Lung (tissue), 12 donors: ENCODE data around the gene NISCH. TPM values are rescaled to one million over a fixed set of nuclear protein-coding genes. Genes with fewer than 3 reads are reported as not detected.

Experiments used
- ATAC-seq: fragments of 200-7000 bp; cut with Tn5 transposase; one replicate; pipeline ENCODE4 v1.9.1; 2020; ENCODE audit warnings: moderate number of reproducible peaks; ENCODE audit not compliant: insufficient read depth, low FRiP score
- DNase-seq, 3 donors: peaks; one replicate each; pipeline ENCODE4 v3.0.0-alpha.2; 2013 to 2017
- H3K27ac ChIP-seq, 2 donors: one replicate each; pipeline ENCODE4 v1.5.1; 2013; ENCODE audit warnings: mild to moderate bottlenecking in 2 of 2, moderate library complexity in 2 of 2, control low read depth in 1 of 2, inconsistent platforms in 1 of 2, low read depth in 1 of 2, low read length in 1 of 2
- H3K27me3 ChIP-seq, 3 donors: one replicate each; pipeline ENCODE4 v1.5.1; 2013; ENCODE audit warnings: low read length in 2 of 3; ENCODE audit not compliant: control insufficient read depth in 3 of 3, insufficient read depth in 3 of 3
- H3K36me3 ChIP-seq, 4 donors: one replicate each; pipeline ENCODE4 v1.5.1; 2013; ENCODE audit warnings: low read length in 4 of 4, mild to moderate bottlenecking in 1 of 4, moderate library complexity in 1 of 4; ENCODE audit not compliant: control insufficient read depth in 4 of 4, insufficient read depth in 4 of 4
- H3K4me1 ChIP-seq, 5 donors: one replicate each; pipeline ENCODE4 v1.5.1; 2013; ENCODE audit warnings: low read length in 5 of 5, mild to moderate bottlenecking in 2 of 5, moderate library complexity in 1 of 5; ENCODE audit not compliant: control insufficient read depth in 5 of 5, insufficient read depth in 5 of 5
- H3K4me3 ChIP-seq: one replicate; pipeline ENCODE4 v1.5.1; 2013; ENCODE audit warnings: mild to moderate bottlenecking, control low read depth, moderate library complexity
- H3K9ac ChIP-seq, 2 donors: one replicate each; pipeline ENCODE4 v1.5.1; 2013; ENCODE audit warnings: low read length in 2 of 2, control low read depth in 1 of 2; ENCODE audit not compliant: insufficient read depth in 1 of 2
- H3K9me3 ChIP-seq, 4 donors: one replicate each; pipeline ENCODE4 v1.5.1; 2013; ENCODE audit warnings: low read length in 3 of 4, mild to moderate bottlenecking in 1 of 4, moderate library complexity in 1 of 4; ENCODE audit not compliant: control insufficient read depth in 4 of 4, insufficient read depth in 3 of 4
- CTCF ChIP-seq: IDR thresholded peaks from 2 replicates; pipeline ENCODE4 v1.5.1; 2012; ENCODE audit warnings: mild to moderate bottlenecking; ENCODE audit errors: control extremely low read depth, extremely low read depth
- WGBS, 2 donors: extraction: QIAGEN DNeasy Blood & Tissue Kit; methylation state at CpG; one replicate each; pipeline ENCODE4 v1.1.7; 2013; 5-methylcytosine and 5-hydroxymethylcytosine counted together
- polyA plus RNA-seq, 2 donors: library from polyadenylated mRNA; stranded (reverse); fragments of 200-250 nt; gene quantifications; one replicate each; pipeline ENCODE4 v1.2.1, GENCODE V29; 2013
- total RNA-seq, 2 donors: library from RNA; depleted of rRNA in 1 of 2; stranded (reverse); fragments of >200 nt in 1 of 2; gene quantifications; one replicate each; pipeline ENCODE4 v1.2.1, GENCODE V29; 2014 to 2021
- donor health status: control.
- donor health status: control.
- donor health status: Bipolar disorder and iron deficiency.
- donor health status: healthy.
- donor health status: DM: yes; HTN: yes; CAD: no.

Gene NISCH
- total and polyA plus RNA-seq, 4 donors = 37.8 to 127 (median 63.7) TPM

- 93% methylated on average over 22 of the region's 22 CpGs for WGBS, 2 donors
- peaks cover 0 to 38% (median 9%) of the 10 kb centered on the region in 4 donors for H3K36me3 ChIP-seq
Measured at GRCh38 chr3:52519445-52520140, 64.2 kb downstream of the NISCH start.

GRCh38 chr3:52520141-52520667 is 64.8 kb downstream of the NISCH start:
- peaks cover 0 to 12% (median 8%) of the 10 kb centered on the region in 5 donors for H3K4me1 ChIP-seq
- no peak for ATAC-seq
- H3K27ac ChIP-seq = no peak overlapping the region
- no peak overlapping the region for H3K4me3 ChIP-seq
- 96% methylated on average over 14 of the region's 14 CpGs for WGBS, 2 donors
- no peak overlapping the region for H3K9ac ChIP-seq
- H3K36me3 ChIP-seq = peaks cover 0 to 37% (median 11%) of the 10 kb centered on the region in 4 donors
- TF ChIP-seq CTCF = no peak
- H3K27me3 ChIP-seq = no peaks in the 10 kb centered on the region
- DNase-seq = no peak
- H3K9me3 ChIP-seq = no peaks in the 10 kb centered on the region

More at GRCh38 chr3:52519445-52520140, 64.2 kb downstream of the NISCH start:
- no peak for TF ChIP-seq CTCF
- no peak overlapping the region for H3K27ac ChIP-seq
- ATAC-seq (no peak), DNase-seq (no peak)
- no peak overlapping the region for H3K9ac ChIP-seq
- H3K4me1 ChIP-seq = peaks cover 0 to 10% (median 4%) of the 10 kb centered on the region in 5 donors
- H3K27me3 ChIP-seq = no peaks in the 10 kb centered on the region
- no peak overlapping the region for H3K4me3 ChIP-seq
- no peaks in the 10 kb centered on the region for H3K9me3 ChIP-seq

GRCh38 chr3:52520716-52521487 is 65.5 kb downstream of the NISCH start:
- Histone ChIP-seq H3K36me3 (peaks cover 0 to 36% (median 11%) of the 10 kb centered on the region in 4 donors), H3K9me3 (no peaks in the 10 kb centered on the region), H3K27ac (no peak overlapping the region), H3K9ac (no peak overlapping the region), H3K4me1 (peaks cover 0 to 19% (median 15%) of the 10 kb centered on the region in 5 donors), H3K4me3 (no peak overlapping the region), H3K27me3 (no peaks in the 10 kb centered on the region)
- DNase-seq (no peak), ATAC-seq (no peak)
- 91 to 92% methylated on average over 20 of the region's 20 CpGs for WGBS, 2 donors
- TF ChIP-seq CTCF = no peak
